WTC11 (cell line): ENCODE results near the gene SPACA5.

Source experiments
- CREB1 ChIP-seq: sonication (generic); formaldehyde crosslinking; IDR thresholded peaks from 2 replicates; pipeline ENCODE4 v1.8.0; 2023; ENCODE audit warnings: mild to moderate bottlenecking, missing genetic modification reagents
- CTCF ChIP-seq: fragments of 200-600 bp; IDR thresholded peaks from 2 replicates; pipeline ENCODE4 v1.8.0; 2022; ENCODE audit warnings: antibody characterized with exemption
- TF ChIP-seq, protein P1 (sequence below): sonication (generic); formaldehyde crosslinking; IDR thresholded peaks from 2 replicates; pipeline ENCODE4 v1.8.1; 2022; ENCODE audit warnings: low read depth, mild to moderate bottlenecking, moderate library complexity, missing genetic modification reagents, borderline replicate concordance
- TF ChIP-seq, protein P2 (sequence below): sonication (generic); formaldehyde crosslinking; IDR thresholded peaks from 2 replicates; pipeline ENCODE4 v1.8.0; 2022; ENCODE audit warnings: mild to moderate bottlenecking, missing genetic modification reagents

GRCh38 chrX:48002319-48002718 lies 4.5 kb upstream of the SPACA5 start:
- TF ChIP-seq, protein P1, sequence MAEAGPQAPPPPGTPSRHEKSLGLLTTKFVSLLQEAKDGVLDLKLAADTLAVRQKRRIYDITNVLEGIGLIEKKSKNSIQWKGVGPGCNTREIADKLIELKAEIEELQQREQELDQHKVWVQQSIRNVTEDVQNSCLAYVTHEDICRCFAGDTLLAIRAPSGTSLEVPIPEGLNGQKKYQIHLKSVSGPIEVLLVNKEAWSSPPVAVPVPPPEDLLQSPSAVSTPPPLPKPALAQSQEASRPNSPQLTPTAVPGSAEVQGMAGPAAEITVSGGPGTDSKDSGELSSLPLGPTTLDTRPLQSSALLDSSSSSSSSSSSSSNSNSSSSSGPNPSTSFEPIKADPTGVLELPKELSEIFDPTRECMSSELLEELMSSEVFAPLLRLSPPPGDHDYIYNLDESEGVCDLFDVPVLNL (CRISPR knock-in tag) = no peak
- TF ChIP-seq, protein P2, sequence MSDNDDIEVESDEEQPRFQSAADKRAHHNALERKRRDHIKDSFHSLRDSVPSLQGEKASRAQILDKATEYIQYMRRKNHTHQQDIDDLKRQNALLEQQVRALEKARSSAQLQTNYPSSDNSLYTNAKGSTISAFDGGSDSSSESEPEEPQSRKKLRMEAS = no peak
- no peak for TF ChIP-seq CTCF
- no peak for TF ChIP-seq CREB1 (CRISPR knock-in tag)
